SK-N-MC (cell line): ENCODE measurements around the gene ABCC6.

Experiments
- EZH2 ChIP-seq: fragments of 200-600 bp; sonication (generic); IDR thresholded peaks from one replicate; pipeline ENCODE4 v1.6.1; 2017; ENCODE audit warnings: antibody characterized with exemption
- FOXP2 ChIP-seq: optimal IDR thresholded peaks from 2 replicates; pipeline ENCODE3; 2011; ENCODE audit warnings: mild to moderate bottlenecking, moderate library complexity; ENCODE audit not compliant: insufficient read depth; ENCODE audit errors: extremely low read length, control extremely low read depth
- POLR2AphosphoS5 ChIP-seq: IDR thresholded peaks from 2 replicates; pipeline ENCODE4 v1.6.1; 2012; ENCODE audit warnings: mild to moderate bottlenecking, low read depth, low read length, borderline replicate concordance

DNA sequence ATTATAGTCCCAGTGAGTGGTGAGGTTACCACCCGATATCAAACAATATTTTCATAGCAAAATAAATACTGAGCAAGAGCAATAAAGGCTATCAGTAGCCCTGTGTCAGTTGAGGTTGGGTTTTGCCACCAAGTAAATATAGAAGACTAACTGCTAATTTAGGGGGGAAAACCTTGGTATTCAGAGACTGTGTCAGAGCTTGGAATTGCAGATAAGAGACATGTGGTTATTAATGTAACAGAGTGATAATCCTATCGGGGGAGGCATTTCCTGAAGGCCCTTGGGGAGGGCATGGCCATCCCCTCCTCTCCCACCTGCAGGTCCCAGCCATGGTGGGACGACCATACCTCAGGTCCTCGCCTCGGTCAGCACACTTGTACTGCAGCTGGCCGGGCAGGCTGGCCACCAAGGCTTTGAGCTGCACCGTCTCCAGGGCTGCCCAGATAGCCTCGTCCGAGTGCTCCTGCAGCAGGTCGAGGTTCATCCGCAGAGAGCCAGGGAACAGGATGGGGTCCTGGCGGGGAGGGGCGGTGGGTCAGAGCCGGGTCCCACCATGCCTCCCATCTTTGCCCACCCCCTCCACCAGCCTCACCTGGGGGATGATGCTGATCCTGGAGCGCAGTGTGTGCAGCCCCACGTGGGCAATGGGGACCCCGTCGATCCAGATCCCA is 68.9 kb downstream of the ABCC6 start:
- no peak for TF ChIP-seq POLR2AphosphoS5
- no peak for TF ChIP-seq EZH2
- TF ChIP-seq FOXP2, result no peak
